CD4-positive, alpha-beta T cell treated with Interleukin-10 for 1 hour (primary cell): ENCODE measurements around the gene KLF1.

Experiments used
- DNase-seq: peaks from one replicate; pipeline ENCODE4 v3.0.0-alpha.2; 2020

Gene KLF1

DNA sequence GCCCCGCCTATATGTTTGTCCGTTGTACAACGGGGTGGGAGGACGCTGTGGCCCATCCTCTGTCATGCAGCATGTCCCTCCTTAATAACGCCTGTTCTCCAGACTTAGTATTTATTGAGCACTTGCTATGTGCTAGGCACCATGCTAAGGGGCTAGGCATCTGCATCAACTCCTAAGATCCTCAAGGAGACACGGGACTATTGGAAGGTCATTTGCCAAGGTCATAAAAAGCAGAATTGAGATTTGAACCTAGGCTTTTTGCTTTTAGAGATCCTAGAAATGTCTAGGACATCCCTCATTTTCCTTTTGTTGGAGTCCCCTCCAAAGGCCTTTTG lies 50.5 kb downstream of the KLF1 start:
- no peak for DNase-seq

DNA sequence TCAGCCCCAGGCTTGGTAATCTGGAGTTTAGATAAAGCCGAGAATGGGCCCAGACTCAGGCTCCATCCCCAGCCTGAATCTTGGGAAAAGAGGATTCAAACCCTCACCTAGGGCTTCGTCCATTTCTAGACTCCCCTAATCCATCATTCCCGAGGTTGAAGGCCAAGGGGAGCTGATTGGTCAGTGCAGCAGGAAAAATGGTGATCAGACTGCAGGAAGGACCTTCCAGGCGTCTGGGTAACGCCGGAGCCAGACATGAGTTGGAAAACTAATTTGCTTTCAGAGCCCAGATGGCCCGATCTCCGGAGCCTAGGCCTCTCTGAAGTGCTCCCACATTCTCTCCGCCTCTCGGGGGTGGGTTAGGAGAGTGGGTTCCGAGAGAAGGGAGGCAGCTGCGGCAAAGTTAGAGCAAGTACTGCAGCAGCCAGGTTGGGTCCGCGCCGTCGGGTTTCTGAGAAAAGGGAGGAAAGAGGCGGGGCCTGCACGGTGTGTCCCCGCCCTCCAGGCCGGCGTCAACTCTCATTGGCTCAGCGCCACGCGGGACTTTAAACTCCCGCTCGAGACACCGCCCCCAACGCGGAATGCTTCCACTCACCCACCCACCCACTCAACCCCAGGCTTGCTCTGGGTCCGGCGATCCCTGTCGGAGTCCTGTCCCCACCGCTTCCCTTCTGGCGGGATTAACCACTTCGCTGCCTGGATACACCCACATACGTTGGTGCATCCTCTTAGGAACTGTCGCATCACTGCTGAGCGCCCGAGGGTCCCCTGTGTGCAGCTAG lies 51.8 kb downstream of the KLF1 start:
- peak; percentile 37 for DNase-seq

DNA sequence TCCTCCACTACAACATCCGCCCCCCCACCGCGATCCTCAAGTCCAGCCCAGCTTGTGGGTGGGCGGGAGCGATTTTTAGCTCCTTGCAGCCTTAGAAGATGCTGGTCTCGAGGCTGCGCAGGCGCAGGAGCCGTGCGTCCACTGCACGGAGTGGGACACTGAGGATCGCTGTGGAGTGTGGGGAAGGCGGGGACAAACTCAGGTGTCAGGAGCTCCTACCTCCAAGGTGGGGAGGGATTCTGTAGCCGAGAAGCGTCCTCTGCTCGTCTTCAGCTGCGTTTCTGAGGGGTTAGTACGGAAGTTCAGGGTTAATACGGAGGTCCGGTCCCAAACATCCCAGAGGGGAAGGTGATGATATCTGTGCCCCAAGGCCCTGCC lies 52.4 kb downstream of the KLF1 start, which contains the start of gene RTBDN:
TSS of gene RTBDN (minus strand) at position 14 of the 378 bp plus-strand sequence. CDS start 4,600 bp downstream, outside the sequence.
- no peak for DNase-seq
